ENCODE data around the gene STAT3.
"Not testable (repeated sequence)": the region's sequence is repeated elsewhere in the genome, so short reads cannot be mapped to it uniquely, and the experiment has no call there.

Gene STAT3

DNA sequence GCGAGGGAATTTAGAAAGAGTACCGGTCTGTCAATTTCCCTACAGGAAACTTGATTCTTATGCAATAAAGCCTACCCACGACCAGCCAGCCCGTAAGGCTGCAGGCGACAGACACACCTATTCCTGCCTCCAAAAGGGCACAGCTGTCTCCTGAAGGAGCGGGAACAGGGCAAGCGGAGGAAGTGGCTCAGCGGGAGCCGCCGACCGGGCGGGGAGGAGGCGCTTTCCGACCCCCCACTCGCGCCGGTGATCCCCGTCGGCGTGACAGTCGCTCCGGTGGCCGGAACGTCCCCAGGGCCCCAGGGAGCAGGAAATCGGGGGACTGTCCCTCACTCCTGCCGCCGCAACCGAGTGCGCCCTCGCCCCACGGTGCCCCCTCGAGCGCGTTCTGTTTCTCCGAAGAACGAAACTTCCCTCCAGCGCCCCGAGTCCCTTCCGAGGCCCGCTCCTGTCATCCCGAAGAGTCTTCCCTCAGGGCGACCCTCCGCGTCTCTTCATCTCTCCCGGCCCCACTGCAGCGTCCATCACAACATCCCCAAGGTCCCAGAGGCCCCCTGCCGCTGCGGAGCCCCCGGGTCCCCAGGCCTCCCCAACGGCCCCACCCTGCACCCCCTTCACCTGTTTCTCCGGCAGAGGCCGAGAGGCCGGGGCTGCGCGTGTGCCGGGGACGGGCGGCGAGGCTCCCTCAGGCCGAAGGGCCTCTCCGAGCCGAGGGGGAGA lies 421 bp downstream of the STAT3 start:
- no peak for TF ChIP-seq JUND (IDR thresholded peaks at IDR 0.05; ENCODE audit: low read depth)
- in situ Hi-C loops (cut with HindIII; ENCODE audit: low pct_unique_long_range_greater_than_20kb, low sequenced_read_pairs): no loop called here
- peak in 1 of 2 experiments; percentile 69 for DNase-seq (ENCODE audit: low read depth in 1 of 2, low spot score in 1 of 2)

GRCh38 chr17:42386777-42387657 lies 1.2 kb downstream of the STAT3 start:
- peak; percentile 60 to 70 for DNase-seq (ENCODE audit: low read depth in 1 of 2, low spot score in 1 of 2)
- no peak for TF ChIP-seq JUND (IDR thresholded peaks at IDR 0.05; ENCODE audit: low read depth)
- in situ Hi-C loops (cut with HindIII; ENCODE audit: low pct_unique_long_range_greater_than_20kb, low sequenced_read_pairs): no loop called here

GRCh38 chr17:42381898-42382297 lies 6.3 kb downstream of the STAT3 start:
- TF ChIP-seq JUND (IDR thresholded peaks at IDR 0.05; ENCODE audit: low read depth): no peak
- in situ Hi-C loops (cut with HindIII; ENCODE audit: low pct_unique_long_range_greater_than_20kb, low sequenced_read_pairs): no loop called here
- no peak for DNase-seq (ENCODE audit: low read depth in 1 of 2, low spot score in 1 of 2)

- no peak for DNase-seq (ENCODE audit: low read depth in 1 of 2, low spot score in 1 of 2)
- in situ Hi-C loops (cut with HindIII; ENCODE audit: low pct_unique_long_range_greater_than_20kb, low sequenced_read_pairs): no loop called here
- TF ChIP-seq JUND (IDR thresholded peaks at IDR 0.05; ENCODE audit: low read depth): no peak
Measured at GRCh38 chr17:42380935-42381334, 7.3 kb downstream of the STAT3 start.

DNA sequence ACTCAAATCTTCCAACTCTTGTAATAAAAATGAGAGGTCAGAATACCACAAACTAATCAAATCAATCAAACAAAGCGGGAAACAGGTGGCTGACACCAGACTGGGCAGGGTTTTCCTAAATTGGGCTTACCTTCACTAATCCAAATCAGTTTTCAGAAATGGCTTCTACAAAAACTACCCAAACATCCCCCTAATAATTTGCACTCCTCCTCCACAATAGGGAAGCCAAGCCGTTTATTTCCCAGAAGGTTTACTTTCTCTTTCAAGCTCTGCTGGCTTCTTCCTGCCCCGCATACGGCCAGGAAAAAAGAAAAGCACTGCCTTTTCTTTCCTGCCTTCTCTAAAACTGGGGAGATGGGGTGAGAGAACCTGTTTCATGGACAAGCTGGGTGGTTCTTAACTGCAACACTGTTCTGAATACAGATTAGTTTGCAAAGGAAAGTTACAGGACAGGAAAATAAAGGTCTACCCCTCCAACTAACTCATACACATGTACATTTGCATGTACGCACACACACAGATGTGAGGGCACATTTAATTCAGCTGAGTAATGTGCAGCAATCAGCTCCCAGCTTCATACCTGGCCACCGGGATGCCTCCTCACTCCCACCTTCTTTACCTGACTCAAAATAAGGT lies 9.2 kb downstream of the STAT3 start:
- in situ Hi-C loops (cut with HindIII; ENCODE audit: low pct_unique_long_range_greater_than_20kb, low sequenced_read_pairs): no loop called here
- peak in 1 of 2 experiments; percentile 41 for DNase-seq (ENCODE audit: low read depth in 1 of 2, low spot score in 1 of 2)
- no peak for TF ChIP-seq JUND (IDR thresholded peaks at IDR 0.05; ENCODE audit: low read depth)

DNA sequence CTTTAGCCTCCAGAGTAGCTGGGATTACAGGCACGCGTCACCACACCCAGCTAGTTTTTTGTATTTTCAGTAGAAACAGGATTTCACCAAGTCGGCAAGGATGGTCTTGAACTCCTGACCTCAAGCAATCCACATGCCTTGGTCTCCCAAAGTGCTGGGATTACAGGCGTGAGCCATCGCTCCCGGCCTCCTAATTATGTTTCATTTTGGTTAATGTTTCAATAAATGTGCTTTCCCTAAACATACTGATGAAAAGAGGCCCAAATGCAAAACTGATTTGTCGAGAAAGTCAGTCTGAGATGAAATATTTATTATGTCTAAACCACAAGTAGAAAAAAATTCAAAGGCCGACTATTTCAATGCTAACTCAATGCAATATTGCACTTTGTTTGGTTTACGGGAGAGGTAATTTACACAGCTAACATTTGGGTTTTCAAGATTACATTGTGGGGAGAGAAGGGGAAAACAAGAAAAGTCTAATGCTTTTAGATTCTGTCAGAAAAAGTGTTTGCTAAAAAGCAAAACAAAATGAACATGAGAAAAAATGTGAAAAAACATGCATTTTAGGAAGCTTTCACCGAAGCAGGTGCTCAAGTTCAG lies 9.8 kb downstream of the STAT3 start:
- DNase-seq (ENCODE audit: low read depth in 1 of 2, low spot score in 1 of 2): no peak
- no peak for TF ChIP-seq JUND (IDR thresholded peaks at IDR 0.05; ENCODE audit: low read depth)
- in situ Hi-C loops (cut with HindIII; ENCODE audit: low pct_unique_long_range_greater_than_20kb, low sequenced_read_pairs): no loop called here

DNA sequence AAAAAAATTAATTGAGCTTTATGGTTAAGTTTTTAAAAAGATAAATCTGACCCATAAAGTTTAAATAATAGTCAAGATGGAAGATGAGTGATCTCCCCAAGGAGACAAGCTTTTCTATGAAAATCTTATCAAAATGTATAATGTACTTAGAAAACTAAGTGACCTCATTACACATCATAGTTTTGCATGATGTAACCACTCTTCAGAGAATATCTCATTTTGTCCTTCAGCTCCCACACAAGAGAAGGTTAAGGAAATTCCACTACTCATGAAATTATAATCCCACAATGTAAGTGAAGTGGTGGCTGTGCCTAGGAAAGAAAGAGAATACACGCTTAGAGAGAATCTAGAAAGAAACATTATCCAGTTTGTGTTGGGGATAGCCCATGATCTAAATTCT lies 14.3 kb downstream of the STAT3 start:
- DNase-seq (ENCODE audit: low read depth in 1 of 2, low spot score in 1 of 2): no peak
- in situ Hi-C loops (cut with HindIII; ENCODE audit: low pct_unique_long_range_greater_than_20kb, low sequenced_read_pairs): no loop called here
- TF ChIP-seq JUND (IDR thresholded peaks at IDR 0.05; ENCODE audit: low read depth): no peak

DNA sequence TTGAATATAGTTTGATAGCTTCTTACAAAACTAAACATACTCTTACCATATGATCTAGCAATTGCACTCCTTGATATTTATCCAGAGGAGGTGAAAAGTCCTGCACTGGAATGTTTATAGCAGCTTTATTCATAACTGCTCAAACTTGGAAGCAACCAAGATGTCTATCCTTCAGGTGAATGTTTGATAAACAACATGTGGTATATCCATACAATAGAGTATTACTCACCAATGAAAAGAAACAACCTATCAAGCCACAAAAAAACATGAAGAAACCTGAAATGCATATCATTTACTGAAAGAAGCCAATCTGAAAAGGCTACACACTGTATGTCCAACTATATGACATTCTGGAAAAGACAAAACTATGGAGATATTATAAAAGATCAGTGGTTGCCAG lies 16.1 kb downstream of the STAT3 start:
- TF ChIP-seq JUND (IDR thresholded peaks at IDR 0.05; ENCODE audit: low read depth): no peak
- no peak for DNase-seq (ENCODE audit: low read depth in 1 of 2, low spot score in 1 of 2)
- in situ Hi-C loops (cut with HindIII; ENCODE audit: low pct_unique_long_range_greater_than_20kb, low sequenced_read_pairs): no loop called here

- DNase-seq (ENCODE audit: low read depth in 1 of 2, low spot score in 1 of 2); in situ Hi-C loops (cut with HindIII; ENCODE audit: low pct_unique_long_range_greater_than_20kb, low sequenced_read_pairs): not testable (repeated sequence)
Measured at GRCh38 chr17:42368797-42369561, 19.3 kb downstream of the STAT3 start.

DNA sequence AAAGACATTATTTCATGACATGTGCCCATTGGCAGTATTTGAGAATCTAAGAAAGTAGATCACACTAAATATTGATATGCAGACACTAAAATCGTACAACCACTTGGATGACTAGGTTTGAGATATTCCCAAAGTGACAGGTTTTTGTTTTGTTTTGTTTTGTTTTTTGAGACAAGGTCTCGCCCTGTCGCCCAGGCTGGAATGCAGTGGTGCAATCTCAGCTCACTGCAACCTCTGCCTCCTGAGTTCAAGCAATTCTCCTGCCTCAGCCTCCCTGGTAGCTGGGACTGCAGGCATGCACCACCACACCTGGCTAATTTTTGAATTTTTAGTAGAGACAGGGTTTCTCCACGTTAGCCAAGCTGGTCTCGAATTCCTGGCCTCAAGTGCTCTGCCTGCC lies 19.9 kb downstream of the STAT3 start:
- in situ Hi-C loops (cut with HindIII; ENCODE audit: low pct_unique_long_range_greater_than_20kb, low sequenced_read_pairs); DNase-seq (ENCODE audit: low read depth in 1 of 2, low spot score in 1 of 2): not testable (repeated sequence)

DNA sequence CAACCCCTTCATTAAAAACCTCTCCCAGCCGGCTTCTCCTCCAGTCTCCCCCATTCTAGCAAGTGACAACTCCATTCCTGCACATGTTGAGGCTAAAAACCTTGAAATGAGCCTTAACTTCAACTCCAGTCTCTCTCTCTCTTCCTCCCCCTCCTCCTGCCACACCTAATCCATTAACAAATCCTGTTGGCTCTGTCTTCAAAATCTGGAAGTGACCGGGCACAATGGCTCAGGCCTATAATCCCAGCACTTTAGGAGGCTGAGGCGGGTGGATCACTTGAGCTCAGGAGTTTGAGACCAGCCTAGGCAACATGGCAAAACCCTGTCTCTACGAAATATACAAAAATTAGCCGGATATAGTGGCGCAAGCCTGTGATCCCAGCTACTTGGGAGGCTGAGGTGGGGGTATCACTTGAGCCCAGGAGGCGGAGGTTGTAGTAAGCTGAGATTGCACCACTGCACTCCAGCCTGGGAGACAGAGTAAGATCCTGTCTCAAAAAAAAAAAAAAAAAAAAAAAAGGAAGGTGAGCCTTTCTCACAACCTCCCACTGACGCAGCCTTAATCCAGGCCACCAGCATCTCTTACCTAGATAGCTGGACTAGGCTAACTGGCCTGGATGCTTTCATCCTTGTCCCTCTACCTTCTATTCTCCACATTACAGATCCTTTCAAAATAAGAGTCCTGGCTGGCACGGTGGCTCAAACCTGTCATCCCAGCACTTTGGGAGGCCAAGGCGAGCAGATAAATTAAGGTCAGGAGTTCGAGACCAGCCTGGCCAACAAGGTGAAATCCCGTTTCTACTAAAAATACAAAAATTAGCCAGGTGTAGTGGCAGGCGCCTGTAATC lies 21.8 kb downstream of the STAT3 start:
- in situ Hi-C loops (cut with HindIII; ENCODE audit: low pct_unique_long_range_greater_than_20kb, low sequenced_read_pairs): not testable (repeated sequence)
- peak in 1 of 2 experiments; percentile 48 for DNase-seq (ENCODE audit: low read depth in 1 of 2, low spot score in 1 of 2)

Measured in T47D (cell line).